Osteoblast (primary cell): ENCODE results near the gene PLXNC1. TPM values are rescaled to one million over a fixed set of nuclear protein-coding genes. Genes with fewer than 3 reads are reported as not detected.

Experiments
- DNase-seq: peaks from one replicate; pipeline ENCODE4 v3.0.0; 2011; ENCODE audit warnings: low spot score, mixed read lengths; ENCODE audit not compliant: insufficient read length; ENCODE audit errors: missing footprints
- H2AFZ ChIP-seq: 2 replicates; pipeline ENCODE4 v1.6.0; 2011; ENCODE audit warnings: mild to moderate bottlenecking, low read length
- H3K27ac ChIP-seq: 2 replicates; pipeline ENCODE4 v1.5.1; 2011; ENCODE audit warnings: mild to moderate bottlenecking, low read depth, low read length, moderate library complexity
- H3K27me3 ChIP-seq: 2 replicates; pipeline ENCODE4 v1.6.0; 2012; ENCODE audit warnings: mild to moderate bottlenecking, control low read depth, inconsistent platforms, low read length, moderate library complexity; ENCODE audit not compliant: insufficient read depth
- H3K36me3 ChIP-seq: 2 replicates; pipeline ENCODE4 v1.5.1; 2011; ENCODE audit warnings: mild to moderate bottlenecking, low read length, control low read depth, moderate library complexity; ENCODE audit not compliant: insufficient read depth
- H3K4me1 ChIP-seq: 2 replicates; pipeline ENCODE4 v1.5.1; 2011; ENCODE audit warnings: mild to moderate bottlenecking, low read length, control low read depth, moderate library complexity; ENCODE audit not compliant: insufficient read depth
- H3K4me2 ChIP-seq: 2 replicates; pipeline ENCODE4 v1.6.0; 2011; ENCODE audit warnings: mild to moderate bottlenecking, low read length; ENCODE audit not compliant: insufficient read depth
- H3K4me3 ChIP-seq: fragments of 200-600 bp; sonication (generic); 3 replicates; pipeline ENCODE4 v1.5.1; 2012; ENCODE audit warnings: mild to moderate bottlenecking, low read length, inconsistent platforms; ENCODE audit not compliant: insufficient read depth
- H3K79me2 ChIP-seq: 2 replicates; pipeline ENCODE4 v1.6.0; 2012; ENCODE audit warnings: mild to moderate bottlenecking, low read length, control low read depth, inconsistent platforms; ENCODE audit not compliant: insufficient read depth
- H3K9me3 ChIP-seq: 2 replicates; pipeline ENCODE4 v1.5.1; 2011; ENCODE audit warnings: low read depth, low read length, control low read depth
- H4K20me1 ChIP-seq: 2 replicates; pipeline ENCODE4 v1.6.0; 2012; ENCODE audit warnings: mild to moderate bottlenecking, low read length, control low read depth; ENCODE audit not compliant: insufficient read depth
- CTCF ChIP-seq: IDR thresholded peaks from 2 replicates; pipeline ENCODE4 v1.5.1; 2011; ENCODE audit warnings: mild to moderate bottlenecking, low read depth, low read length, moderate library complexity; ENCODE audit errors: extremely low read depth
- total RNA-seq: library from RNA; depleted of rRNA; stranded (reverse); fragments of >200 nt; gene quantifications from 2 replicates; pipeline ENCODE4 v1.2.3, GENCODE V29; 2012

PLXNC1 gene
- total RNA-seq, 1 donor = 3.3 TPM

- no peaks in the 10 kb centered on the region for H4K20me1 ChIP-seq
- H3K36me3 ChIP-seq = no peaks in the 10 kb centered on the region
- H3K9me3 ChIP-seq = no peaks in the 10 kb centered on the region
- TF ChIP-seq CTCF = no peak
- peak; percentile 82 for DNase-seq
- no peak overlapping the region for H3K4me2 ChIP-seq
- H3K4me1 ChIP-seq = no peaks in the 10 kb centered on the region
- no peaks in the 10 kb centered on the region for H3K79me2 ChIP-seq
- H3K4me3 ChIP-seq = no peak overlapping the region
- H3K27ac ChIP-seq = no peak overlapping the region
- peaks cover 92% of the 10 kb centered on the region for H3K27me3 ChIP-seq
- H2AFZ ChIP-seq = no peak overlapping the region
Observed at GRCh38 chr12:94150240-94151121, 2.1 kb downstream of the PLXNC1 start.

- no peak overlapping the region for H3K4me3 ChIP-seq
- no peaks in the 10 kb centered on the region for H3K9me3 ChIP-seq
- no peaks in the 10 kb centered on the region for H3K36me3 ChIP-seq
- H3K4me2 ChIP-seq = no peak overlapping the region
- H3K4me1 ChIP-seq = no peaks in the 10 kb centered on the region
- no peaks in the 10 kb centered on the region for H3K79me2 ChIP-seq
- H2AFZ ChIP-seq = no peak overlapping the region
- no peaks in the 10 kb centered on the region for H4K20me1 ChIP-seq
- no peak for DNase-seq
- H3K27ac ChIP-seq = no peak overlapping the region
- no peak for TF ChIP-seq CTCF
- peaks cover 92% of the 10 kb centered on the region for H3K27me3 ChIP-seq
Observed at GRCh38 chr12:94151582-94151981, 3.2 kb downstream of the PLXNC1 start.

GRCh38 chr12:94152292-94153078 lies 4.1 kb downstream of the PLXNC1 start:
- Histone ChIP-seq H3K4me2 (no peak overlapping the region), H3K79me2 (no peaks in the 10 kb centered on the region), H3K9me3 (no peaks in the 10 kb centered on the region), H2AFZ (no peak overlapping the region), H3K27me3 (peaks cover 91% of the 10 kb centered on the region), H3K4me3 (no peak overlapping the region), H3K4me1 (no peaks in the 10 kb centered on the region), H3K27ac (no peak overlapping the region), H4K20me1 (no peaks in the 10 kb centered on the region), H3K36me3 (no peaks in the 10 kb centered on the region)
- DNase-seq = no peak
- no peak for TF ChIP-seq CTCF

GRCh38 chr12:94157181-94157580 lies 8.8 kb downstream of the PLXNC1 start:
- no peak for TF ChIP-seq CTCF
- Histone ChIP-seq H3K9me3 (no peaks in the 10 kb centered on the region), H3K27ac (no peak overlapping the region), H4K20me1 (no peaks in the 10 kb centered on the region), H3K27me3 (peaks cover 64% of the 10 kb centered on the region), H3K79me2 (no peaks in the 10 kb centered on the region), H3K4me3 (no peak overlapping the region), H3K4me2 (no peak overlapping the region), H3K4me1 (no peaks in the 10 kb centered on the region), H3K36me3 (no peaks in the 10 kb centered on the region), H2AFZ (no peak overlapping the region)
- DNase-seq = no peak
